Skeletal muscle cell (primary cell): ENCODE data around the gene IMMP2L.
"Not testable (repeated sequence)": the region's sequence is repeated elsewhere in the genome, so short reads cannot be mapped to it uniquely, and the experiment has no call there.

ENCODE experiments used
- DNase-seq: peaks from one replicate; pipeline ENCODE4 v3.0.0-alpha.2; 2010; ENCODE audit warnings: low read depth
- H3K4me3 ChIP-seq: 2 replicates; pipeline ENCODE4 v1.5.1; 2011; ENCODE audit warnings: low read depth, mild to moderate bottlenecking, control low read depth, low read length, moderate library complexity

The IMMP2L gene

DNA sequence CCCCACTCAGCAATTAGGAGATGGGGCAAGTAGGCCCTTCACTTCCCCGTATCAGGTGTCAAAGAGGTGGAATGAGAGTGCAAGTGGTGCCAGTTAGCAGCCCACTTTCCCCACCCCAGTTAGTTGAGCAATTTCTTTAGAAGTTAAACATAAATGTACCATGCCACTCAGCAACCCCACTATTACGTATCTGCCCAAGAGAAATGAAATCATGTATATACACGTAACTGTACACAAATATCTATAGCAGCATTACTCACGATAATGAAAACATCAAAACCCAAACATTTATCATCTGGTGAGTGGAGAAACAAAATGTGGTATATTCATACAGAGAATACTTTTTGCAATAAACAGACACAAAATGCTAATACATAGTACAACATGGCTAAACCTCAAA, 50.4 kb downstream of the IMMP2L start:
- DNase-seq = no peak
- H3K4me3 ChIP-seq = no peak overlapping the region

DNA sequence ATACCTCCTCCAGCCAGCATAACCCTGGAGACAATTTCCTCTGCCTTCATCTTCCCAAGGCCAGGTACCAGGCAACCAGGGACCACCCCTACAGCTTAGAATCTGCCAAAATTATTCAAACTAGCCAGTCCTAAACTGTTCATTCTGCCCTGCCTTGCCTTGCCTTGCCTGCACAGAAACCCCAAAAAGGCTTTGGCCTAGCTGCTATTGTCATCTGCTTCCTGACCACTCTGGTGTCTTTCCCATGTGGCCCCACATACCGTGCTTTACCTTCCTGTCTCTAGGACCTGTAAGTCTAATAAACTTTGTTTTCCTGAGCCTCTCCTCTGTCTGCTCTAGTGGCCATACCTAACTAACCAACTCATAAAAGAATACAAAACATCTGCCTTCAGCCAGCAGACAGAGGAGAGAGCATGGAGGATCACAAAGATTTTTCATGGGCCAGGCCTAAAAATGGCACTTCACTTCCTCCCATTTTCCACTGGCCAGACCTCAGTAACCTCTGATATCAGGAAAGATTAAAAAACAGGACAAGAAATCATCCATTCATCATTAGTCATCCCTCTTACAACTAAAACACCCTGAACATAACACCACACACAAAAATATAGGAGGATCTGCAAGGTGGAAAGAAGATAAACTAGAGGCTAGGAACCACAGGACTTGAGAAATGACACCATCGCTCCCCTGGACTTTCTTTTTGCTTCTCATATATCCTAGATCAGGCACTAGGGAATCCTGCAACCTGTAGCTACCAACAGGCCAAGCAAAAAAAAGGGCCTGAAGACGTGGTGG, 51.5 kb downstream of the IMMP2L start:
- DNase-seq = no peak
- no peak overlapping the region for H3K4me3 ChIP-seq

DNA sequence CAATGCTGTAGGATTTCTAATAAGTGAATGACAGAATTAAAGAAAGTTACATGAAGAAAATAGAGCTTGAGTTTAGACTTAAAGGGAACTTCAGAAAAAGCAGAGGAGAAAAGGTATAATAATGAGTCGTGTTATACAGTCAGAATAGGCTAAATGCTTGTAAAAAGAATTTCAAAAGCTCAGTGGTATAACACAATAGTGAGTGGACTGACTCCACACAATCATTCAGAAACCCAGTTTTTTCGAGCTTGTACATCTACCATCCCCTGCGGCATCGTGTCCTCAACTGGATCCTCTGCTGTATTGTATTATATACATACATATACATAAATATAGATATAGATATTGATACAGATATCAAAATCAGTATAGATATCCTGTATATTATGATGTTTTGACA, 52.2 kb downstream of the IMMP2L start:
- H3K4me3 ChIP-seq = no peak overlapping the region
- DNase-seq = no peak

DNA sequence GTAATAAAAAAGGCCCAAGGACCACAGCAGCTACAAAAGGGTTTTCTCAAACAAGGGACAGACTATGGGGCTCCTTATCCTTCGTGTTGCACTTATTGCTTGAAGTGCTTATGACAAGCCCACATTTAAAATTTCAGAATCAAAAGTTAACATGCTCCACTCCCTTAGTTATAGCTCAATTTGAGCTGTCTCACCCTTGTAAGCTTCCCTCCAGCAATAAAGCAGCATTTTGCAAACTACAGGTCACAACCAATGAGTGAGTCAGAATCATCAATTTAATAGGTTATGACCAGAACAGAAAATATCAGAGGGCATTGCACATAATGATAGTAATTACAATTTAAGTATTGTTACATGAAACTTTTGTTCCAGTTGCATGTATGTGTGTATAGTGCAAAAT, 53.0 kb downstream of the IMMP2L start:
- no peak overlapping the region for H3K4me3 ChIP-seq
- no peak for DNase-seq

DNA sequence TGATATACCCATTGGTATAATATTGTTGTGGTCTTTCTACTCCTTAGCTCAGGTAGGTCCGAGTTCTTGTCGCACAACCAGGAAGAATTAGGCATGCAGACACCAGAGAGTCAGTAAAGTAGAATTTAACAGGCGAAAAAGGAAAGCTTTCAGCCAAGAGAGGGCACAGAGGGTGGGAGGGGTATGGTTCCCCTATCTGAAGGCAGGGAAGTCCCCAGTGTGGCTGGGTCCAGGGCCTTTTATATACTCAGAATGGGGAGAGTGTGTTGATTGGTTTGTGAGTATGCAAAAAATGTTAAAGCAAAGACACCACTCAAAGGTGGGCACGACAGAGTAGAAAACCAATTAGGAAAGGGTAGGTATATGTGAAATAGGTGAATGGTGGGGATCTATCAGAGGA, 53.9 kb downstream of the IMMP2L start:
- no peak for DNase-seq
- no peak overlapping the region for H3K4me3 ChIP-seq

DNA sequence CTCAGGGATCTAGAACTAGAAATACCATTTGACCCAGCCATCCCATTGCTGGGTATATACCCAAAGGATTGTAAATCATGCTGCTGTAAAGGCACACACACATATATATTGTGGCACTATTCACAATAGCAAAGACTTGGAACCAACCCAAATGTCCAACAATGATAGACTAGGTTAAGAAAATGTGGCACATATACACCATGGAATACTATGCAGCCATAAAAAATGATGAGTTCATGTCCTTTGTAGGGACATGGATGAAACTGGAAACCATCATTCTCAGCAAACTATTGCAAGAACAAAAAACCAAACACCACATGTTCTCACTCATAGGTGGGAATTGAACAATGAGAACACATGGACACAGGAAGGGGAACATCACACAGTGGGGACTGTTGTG, 56.9 kb downstream of the IMMP2L start:
- DNase-seq = not testable (repeated sequence)

DNA sequence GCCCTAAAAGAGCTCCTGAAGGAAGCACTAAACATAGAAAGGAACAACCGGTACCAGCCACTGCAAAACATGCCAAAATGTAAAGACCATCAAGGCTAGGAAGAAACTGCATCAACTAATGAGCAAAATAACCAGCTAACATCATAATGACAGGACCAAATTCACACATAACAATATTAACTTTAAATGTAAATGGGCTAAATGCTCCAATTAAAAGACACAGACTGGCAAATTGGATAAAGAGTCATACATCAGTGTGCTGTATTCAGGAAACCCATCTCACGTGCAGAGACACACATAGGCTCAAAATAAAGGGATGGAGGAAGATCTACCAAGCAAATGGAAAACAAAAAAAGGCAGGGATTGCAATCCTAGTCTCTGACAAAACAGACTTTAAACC, 60.5 kb downstream of the IMMP2L start:
- H3K4me3 ChIP-seq, DNase-seq: not testable (repeated sequence)

More for the DNA sequence above, 56.9 kb downstream of the IMMP2L start:
- not testable (repeated sequence) for H3K4me3 ChIP-seq

DNA sequence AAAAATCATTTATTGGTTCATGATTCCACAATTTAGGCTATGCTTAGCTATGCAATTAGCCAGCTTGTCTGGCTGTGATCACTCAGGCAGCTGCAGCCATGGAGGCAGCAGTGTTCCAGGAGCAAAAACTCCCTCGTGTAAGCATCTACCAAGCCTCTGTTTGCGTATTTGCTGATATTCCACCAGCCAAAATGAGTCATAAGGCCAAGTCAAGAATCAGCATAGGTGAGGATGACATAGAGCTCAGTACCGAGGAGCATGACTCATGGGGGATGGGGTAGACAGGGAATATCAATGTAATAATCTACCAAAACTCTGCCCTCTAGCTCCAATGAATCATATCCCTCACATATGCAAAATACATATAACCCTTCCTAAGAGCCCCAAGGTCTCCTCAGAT, 63.3 kb downstream of the IMMP2L start:
- no peak overlapping the region for H3K4me3 ChIP-seq
- DNase-seq = peak; percentile 85

DNA sequence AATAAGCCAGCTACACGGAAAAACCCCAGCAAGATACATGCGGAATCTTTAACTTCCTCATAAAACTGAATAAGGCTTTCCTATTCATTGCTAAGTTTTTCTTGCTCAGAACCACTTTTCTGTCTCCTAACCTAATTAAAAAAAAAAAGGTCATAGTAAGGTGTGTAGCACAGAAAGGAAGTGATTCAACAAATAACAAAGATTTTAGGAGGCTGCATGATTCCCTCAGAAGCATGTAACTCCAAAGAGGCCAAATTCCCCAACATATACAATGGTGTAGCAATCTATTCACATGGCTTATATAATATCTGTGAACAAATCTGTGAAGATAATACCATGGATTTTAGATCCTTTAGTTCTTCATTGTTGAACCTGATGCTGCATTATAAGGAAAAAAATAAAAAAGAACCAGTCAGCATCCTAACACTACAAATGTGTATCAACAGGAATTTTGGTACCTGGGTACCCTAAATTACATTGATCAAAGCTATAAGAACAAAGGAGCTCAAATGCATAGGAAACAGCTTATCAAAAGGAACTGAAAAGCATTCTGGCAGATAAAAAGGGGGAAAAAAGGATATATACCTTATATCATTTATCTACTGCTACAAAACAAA, 63.8 kb downstream of the IMMP2L start:
- H3K4me3 ChIP-seq = no peak overlapping the region

DNA sequence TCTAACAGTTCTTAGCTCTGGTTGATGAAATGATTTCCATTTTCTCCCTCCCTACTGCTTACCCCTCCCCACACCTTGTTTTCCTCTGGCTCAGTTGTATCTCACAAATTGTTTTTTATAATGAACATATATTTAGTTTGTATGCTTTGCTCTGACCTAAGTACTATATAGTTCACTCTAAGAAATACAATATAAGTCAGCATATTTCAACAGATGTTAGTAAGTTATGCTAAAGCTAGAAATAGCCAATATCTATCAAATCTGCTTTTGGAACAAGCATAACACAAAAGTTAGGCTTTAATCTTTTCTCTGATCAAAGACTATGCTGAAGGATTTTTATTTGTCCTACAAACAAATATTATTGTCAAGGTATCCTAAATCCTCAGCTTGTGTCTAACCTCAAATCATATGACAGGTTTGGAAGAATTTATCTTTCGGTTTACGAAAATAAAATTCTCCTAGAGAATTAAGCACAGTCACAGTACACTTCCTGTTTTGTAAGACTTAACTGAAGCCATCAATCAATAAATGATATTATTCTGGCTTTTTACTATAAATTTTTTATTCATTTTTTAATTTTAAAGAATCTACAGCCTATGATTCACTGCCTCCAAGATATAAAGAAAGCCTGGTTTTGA, 67.0 kb downstream of the IMMP2L start:
- DNase-seq = no peak
- H3K4me3 ChIP-seq = no peak overlapping the region

More for the DNA sequence above, 63.8 kb downstream of the IMMP2L start:
- no peak for DNase-seq

DNA sequence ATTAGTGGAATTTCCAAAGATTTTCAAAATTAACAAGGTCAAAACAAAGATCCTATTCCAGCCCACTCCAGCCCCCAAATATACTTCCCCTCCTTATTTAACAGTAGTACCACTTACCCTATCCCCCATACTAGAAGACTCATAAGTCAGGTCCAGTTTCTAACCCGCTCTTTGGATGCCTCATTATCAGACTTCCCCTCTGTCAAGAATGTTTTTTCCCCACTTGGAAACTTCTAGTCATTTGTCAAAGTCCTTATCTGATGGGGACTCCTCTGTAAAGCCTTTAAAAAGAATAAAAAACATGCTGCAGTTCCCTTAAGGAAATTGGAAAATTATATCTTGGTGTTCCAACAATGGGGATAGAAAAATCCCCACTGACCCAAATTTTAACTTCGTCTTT, 70.1 kb downstream of the IMMP2L start:
- no peak for DNase-seq
- H3K4me3 ChIP-seq = no peak overlapping the region

DNA sequence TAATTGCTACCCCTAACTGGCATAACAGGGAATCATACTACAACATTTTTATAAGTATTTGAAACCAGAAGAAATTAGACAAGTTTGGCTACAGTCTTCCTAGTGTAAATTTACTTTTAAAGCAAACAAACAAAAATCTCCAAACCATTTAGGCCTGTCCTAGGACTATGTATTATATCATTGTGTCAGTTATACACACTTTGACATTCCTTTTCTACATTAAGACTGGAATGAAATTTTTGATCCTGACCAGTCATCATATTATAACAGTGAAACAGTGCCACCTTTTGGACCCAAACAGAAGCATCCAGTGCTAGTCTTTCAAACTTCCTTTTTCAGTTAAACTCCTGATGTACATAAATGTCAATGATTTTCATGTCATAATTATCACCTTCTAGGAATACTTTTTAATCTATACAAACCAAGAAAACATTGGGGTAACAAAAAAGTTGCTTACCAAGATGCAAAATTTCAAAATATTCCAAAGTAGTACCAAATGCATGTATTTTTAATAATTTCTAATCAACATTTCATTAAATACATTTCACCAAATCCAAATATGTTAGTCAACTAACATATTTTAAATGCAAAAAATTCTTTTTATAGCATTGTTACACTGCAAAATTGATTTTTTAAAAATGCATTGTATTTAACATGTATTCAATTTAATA, 75.7 kb downstream of the IMMP2L start:
- no peak for DNase-seq
- no peak overlapping the region for H3K4me3 ChIP-seq

DNA sequence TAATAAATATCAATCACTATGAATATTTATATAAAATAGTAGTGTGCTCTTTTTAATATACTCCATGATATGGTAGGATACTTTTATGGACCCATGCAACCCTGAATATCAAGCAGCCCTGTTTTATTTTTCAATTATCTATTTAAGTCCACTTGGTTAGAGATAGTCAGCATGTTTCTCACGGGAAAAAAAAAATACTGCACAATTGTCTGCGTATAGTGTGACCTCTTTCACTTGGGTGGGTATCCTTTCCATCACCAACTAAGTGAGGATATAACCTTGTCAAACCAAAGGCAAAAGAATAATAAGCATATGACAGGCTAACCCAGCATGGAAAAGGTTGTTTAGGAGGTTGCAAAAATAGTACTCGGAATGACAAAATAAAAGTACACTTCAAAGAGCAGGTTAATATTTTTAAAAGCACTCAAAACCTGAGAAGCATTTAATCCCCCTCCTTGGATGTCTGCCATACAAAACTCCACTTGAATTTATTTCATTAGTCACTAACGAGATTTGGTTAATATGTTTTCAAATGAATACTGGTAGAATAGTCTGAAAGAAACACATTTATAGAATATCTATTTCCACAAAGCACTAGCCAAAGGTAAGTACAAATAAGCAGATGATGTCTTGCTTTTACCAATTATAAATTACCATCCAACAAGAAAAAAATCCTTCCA, 76.5 kb downstream of the IMMP2L start:
- H3K4me3 ChIP-seq = no peak overlapping the region
- DNase-seq = no peak

DNA sequence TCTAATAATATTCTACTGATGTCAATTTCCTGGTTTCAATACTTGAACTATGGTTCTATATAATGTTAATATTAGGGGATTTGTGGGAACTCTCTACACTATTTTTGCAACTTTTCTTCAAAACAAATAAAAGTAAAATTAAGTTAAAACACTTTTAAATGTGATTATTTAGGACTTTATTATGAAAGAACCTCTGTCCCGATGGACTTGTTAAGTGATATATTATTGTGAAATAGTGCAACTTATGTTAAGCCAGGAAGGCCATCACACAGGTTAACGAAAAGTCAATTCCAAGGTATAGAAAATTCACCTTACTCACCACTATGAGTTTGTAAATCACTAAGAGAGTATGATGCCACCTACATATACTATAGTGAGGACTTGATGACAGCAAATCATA, 79.2 kb downstream of the IMMP2L start:
- no peak for DNase-seq
- no peak overlapping the region for H3K4me3 ChIP-seq

DNA sequence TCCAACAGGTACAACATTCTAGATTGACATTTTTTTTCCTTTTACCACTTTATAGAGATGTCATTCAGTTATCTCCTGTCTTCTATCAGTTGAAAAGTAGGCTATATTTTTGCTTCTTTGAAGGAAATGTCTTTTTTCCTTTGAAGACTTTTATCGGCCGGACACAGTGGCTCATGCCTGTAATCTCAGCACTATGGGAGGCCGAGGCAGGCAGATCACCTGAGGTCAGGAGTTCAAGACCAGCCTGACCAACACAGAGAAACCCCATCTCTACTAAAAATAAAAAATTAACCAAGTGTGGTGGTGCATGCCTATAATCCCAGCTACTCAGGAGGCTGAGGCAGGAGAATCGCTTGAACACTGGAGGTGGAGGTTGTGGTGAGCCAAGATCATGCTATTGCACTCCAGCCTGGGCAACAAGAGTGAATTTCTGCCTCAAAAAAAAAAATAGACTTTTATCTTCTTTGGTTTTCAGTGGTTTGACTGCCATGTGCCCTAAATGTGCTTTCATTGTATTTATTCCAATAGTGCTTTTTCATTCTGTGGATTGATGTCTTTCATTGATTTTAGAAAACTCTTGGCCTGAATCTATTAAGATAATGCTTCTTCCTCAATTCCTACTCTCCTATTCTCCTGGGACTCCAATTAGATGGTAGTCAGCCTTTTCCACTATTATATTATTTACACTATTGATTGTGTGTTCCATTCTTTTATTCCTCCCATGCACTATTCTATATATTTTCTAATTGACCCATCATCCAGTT, 84.6 kb downstream of the IMMP2L start:
- H3K4me3 ChIP-seq = no peak overlapping the region
- DNase-seq = no peak

DNA sequence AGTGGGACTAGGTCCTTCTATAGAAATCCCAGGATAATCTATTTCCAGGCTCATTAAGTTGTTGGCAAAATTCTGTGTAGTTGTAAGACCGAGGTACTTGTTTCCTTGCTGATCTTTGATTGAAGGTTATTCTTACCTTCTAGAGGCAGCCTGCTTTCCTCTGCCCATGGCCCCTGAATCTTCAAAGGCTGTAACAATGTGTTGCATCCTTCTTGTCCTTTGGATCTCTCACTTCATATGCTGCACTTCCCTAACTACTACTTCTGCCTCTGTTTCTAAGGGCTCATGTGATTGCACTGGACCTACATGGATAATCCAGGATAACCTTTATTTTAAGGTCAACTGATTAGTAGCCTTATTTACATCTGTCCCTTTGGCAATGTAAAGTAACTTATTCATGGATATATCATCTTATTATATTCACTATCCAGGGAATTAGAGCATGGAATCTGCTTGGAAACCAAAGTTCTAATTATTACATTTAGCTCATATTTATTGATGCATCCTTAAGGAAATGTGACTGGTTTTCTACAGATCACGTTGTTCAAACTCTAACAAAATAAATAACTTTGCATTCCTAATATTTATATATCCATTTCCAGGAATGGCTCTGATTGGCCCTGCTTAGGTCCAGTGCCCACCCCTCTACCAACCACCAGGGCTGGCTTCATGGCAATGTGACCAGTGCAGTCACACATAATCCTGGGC, 85.6 kb downstream of the IMMP2L start:
- DNase-seq = no peak

DNA sequence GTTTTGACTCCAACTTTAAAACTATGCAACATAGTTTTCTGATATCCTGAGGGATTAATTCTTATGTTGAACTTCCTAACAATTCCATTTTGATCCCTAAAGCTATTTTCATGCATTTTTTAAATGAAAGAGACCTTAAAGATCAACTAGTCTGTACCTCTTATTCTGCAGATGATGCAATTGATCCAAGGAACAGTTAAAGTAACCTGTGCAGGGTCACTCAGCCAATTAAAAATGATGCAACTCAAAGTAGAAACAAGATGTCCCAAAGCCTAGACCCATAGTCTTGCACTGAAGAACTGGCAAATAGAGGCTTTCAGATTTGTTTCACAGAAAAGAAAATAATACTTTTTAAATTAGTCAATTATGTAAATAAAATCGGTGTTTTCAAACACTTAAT, 86.3 kb downstream of the IMMP2L start:
- DNase-seq = no peak
- no peak overlapping the region for H3K4me3 ChIP-seq

More for the DNA sequence above, 85.6 kb downstream of the IMMP2L start:
- no peak overlapping the region for H3K4me3 ChIP-seq

DNA sequence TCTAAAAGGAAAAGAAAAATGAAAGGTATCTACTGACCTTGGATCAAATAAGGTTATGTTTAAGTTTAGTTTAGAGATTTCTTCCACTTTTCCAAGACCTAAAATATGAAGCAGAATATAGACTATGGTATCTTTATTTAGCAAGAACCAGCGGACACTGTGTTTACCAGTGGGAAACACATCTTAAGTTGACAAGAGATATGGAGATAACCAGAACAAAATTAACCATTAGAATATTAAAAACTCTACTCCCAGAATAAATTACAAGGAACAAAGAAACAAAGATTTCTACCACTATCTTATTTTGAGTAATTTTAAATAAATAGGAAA, 86.9 kb downstream of the IMMP2L start:
- no peak overlapping the region for H3K4me3 ChIP-seq
- DNase-seq = no peak
